GM21390 (cell line): ENCODE measurements around the gene WSB2.
A peak's percentile ranks its signal among the peaks of the same experiment; 100 is the strongest.
"Not testable (repeated sequence)": the region's sequence is repeated elsewhere in the genome, so short reads cannot be mapped to it uniquely, and the experiment has no call there.

Experiments used
- ATAC-seq: cut with Tn5 transposase; IDR thresholded peaks from one replicate; pipeline ENCODE4 v1.9.1; 2021; ENCODE audit not compliant: unreplicated experiment

The WSB2 gene

DNA sequence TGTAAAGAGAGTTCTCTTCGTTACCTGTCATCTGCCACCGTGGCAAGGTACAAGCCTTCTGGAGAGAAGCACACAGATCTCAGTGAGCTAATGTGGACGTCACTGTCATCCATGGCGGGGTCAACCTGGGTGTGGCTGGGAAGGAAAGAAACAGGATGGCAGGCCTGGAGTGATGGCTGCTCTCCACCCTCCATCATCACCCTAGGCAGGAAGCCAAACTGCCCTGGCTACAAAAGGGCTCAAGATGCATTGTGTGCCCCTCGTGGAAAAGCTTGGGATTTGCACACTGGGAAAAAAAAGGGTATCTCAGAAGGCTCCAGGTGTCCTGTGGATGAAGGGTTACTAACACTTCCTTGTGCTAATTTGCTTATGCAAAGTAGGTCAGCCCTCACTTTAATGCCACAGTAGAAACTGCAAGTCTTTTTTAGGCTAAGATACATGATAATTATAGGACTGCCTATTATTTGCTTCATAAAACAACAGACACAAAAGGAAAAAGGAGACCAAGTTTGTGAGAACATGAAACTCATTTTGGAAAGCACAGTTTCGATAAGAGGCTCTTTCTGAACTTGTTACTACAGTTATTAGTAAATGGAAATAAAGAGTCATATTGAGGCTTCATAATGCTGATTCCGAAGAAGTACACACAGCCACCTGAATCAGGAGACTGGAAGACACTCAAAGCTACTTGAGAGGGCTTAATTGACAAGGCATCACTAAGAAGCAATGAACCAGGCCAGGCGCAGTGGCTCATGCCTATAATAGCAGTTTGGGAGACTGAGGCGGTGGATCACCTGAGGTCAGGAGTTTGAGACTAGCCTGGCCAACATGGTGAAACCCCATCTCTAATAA, 25.6 kb downstream of the WSB2 start:
- ATAC-seq: peak; percentile 92

DNA sequence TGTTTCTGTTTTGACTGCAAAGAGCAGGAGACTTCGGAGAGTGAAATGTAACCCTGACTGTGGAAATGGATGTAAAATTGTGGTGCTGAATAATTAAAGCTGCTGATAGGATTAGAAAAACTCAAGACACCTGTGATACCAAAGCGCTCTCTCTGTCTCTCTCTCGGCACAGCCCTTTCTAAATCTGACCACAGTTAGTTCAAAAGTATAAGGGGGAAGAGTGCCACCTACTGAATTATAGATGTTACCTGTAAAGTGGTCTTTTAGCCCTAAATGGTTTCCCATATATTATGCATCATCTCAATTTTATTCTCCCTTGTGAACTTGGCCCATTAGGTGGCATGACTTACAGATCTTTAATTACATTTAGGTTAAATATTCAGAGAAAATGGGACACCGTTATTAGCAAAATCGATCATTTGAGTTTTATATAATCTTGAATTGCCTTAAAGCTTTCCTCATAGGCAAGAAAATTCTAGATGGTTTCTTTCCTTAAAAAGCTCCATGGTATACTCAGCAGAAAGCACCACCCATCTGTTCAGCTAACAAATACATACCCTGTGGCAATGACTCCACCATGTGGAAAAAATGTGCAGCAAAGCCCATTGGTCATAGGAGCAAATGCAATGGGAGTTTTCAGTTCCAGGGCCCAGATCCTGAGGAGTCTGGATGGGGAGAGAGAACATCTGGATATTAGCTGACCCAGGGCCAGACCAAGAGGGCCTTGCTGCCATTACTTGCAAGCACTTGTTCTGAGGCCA, 26.4 kb downstream of the WSB2 start:
- ATAC-seq: no peak

DNA sequence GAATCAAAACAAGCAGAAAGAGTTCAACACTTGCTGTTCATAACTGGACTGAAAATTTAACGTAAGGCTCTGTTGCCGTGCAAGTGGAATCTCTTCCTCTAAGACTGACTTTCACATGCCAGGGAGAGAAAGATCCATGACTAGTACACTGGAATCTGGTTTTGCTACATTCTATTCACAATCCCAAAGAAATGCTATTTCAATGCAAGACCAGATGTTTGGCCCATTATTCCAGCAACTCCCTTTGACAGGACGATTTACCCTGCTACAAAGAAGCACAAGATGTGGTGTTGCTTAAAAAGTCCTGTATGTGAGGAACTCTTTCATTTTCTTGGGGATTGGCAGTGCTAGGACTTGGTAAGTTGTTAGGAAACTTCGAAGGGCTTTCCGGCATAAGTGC, 27.1 kb downstream of the WSB2 start:
- no peak for ATAC-seq

- no peak for ATAC-seq
Observed at GRCh38 chr12:118033323-118033722, 27.7 kb downstream of the WSB2 start.

DNA sequence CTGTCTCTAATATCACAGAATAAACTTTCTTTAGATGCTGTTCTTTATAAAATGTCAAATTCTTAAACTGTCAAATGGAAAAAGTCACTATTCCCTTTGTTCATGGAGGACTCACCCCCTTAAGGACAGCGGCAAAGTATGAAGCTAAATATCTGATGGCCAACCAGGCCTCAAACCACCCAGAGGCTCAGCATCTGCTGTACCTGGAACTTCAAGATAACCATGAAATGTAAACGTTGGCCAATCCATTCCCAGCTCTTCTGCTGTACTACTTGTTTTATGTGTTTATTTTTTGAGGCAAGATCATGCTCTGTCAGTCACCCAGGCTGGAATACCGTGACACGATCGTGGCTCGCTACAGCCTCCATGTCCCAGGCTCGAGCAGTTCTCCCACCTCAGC, 28.8 kb downstream of the WSB2 start:
- no peak for ATAC-seq

DNA sequence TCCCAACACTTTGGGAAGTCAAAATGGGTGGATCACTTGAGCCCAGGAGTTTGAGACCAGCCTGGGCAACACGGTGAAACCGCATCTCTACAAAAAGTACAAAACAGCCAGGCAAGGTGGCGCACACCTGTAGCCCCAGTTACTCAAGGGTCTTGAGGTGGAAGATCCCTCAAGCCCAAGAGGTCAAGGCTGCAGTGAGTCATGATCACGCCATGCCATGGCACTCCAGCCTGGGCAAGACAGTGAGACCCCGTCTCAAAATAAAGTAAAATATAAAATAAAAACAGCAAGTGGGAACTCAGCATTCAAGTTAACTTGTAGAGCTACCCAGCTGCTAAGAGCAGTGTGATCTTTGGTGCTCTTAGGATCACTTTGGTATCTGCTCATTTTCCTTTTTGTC, 31.8 kb downstream of the WSB2 start:
- ATAC-seq: no peak

- no peak for ATAC-seq
Observed at GRCh38 chr12:118025168-118025567, 35.8 kb downstream of the WSB2 start.

- ATAC-seq: no peak
Observed at GRCh38 chr12:118023301-118023860, 37.6 kb downstream of the WSB2 start.

GRCh38 chr12:118022728-118023109, 38.3 kb downstream of the WSB2 start:
- no peak for ATAC-seq

DNA sequence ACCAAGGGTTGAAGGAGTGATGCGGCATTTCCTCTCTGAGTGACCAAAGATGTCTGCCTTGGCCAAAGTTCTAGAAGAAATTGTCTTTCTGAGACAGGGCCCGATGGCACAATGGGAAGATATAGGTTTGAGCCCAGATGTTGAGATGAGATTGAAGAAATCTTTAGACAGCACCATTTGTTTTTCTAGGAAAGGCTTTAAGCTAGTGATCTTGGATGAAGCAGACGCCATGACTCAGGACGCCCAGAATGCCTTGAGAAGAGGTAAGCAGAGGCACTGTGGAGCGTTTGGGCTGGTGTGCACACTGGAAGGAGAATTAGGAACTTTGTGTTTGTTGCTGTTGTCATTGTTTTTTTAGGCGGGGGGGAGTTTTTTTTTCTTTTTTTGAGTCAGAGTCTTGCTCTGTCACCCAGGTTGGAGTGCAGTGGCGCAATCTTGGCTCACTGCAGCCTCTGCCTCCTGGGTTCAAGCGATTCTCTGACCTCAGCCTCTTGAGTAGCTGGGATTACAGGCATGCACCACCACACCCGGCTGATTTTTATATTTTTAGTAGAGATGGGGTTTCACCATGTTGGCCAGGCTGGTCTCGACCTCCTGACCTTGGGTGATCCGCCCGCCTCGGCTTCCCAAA, 38.8 kb downstream of the WSB2 start:
- ATAC-seq: not testable (repeated sequence)

DNA sequence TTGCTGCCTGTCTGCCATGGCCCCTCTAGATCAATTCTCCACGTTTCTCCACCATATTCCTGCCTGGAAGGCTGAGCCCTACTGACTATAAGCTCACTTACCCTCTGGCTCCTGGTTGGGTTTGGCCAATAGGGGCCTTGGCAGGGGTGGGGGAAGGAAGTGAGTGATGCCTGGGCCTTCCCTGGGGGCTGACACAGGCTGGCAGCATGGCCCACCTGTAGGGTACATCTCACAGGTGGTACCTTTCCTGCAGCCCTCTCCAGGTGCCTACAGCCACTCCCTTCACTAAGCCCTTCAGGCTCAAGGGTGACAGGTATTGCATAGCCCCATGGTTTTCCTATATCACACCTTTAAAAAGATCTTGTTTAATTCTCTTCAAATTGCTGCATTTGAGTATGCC, 40.9 kb downstream of the WSB2 start:
- ATAC-seq: no peak

DNA sequence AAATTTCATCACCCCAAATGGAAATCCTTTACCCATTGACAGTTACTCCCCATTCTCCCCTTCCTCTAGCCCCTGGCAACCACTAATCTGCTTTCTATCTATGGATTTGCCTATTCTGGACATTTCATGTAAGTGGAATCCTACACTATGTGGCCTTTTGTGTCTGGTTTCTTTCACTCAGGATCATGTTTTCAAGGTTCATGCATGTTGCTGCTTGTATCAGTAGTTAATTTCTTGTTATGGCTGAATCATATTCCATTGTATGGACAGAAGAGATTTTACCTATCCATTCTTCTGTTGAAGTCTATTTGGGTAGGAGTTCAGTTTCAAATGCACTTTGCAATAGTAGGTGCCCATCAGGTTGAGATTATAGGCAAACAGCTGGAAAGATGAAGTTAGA, 43.1 kb downstream of the WSB2 start:
- ATAC-seq: no peak

DNA sequence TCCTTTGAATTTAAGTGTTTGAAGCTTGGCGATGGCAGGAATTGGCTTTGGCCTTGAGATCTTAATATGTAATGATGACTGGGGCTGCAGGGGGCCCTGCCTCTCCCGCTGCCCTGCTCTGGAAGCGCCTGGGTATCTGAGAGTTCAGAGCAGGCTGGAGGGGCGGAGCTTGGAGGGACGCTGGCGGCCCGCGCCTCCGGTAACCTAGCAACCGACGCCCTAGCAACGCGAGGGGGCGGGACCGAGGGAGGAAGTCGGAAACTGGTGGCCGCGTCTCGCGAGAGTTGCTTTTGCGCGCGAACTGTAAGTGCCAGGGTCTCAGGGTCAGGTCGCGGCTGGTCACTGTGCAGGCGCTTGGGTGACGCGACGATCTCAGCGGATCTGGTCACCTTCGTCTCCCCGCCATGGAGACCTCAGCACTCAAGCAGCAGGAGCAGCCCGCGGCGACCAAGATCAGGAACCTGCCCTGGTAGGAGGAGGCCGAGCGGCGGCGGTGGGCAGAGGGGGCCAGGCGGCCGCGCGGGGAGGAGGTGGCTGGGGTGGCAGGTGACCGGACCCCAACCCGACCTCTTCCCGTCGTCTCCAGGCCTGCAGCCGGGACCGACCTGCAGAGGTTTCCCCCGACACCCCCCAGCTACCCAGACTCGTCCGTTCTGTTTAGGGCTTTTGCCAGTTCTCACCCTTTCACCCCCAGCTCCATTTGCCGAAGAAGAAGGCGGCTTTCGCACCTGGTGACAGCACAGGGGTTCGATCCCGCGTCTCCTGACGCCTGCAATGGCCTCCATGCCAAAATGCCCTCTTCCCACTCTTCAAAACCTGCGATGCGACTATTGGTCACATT, 44.3 kb downstream of the WSB2 start, which contains the start of gene RFC5:
Gene RFC5 (plus strand): TSS at position 280 of the 841 bp plus-strand sequence. CDS start 125 bp downstream, at position 405.
- ATAC-seq: peak; percentile 99

GRCh38 chr12:118015944-118016343, 45.0 kb downstream of the WSB2 start:
- ATAC-seq: no peak

DNA sequence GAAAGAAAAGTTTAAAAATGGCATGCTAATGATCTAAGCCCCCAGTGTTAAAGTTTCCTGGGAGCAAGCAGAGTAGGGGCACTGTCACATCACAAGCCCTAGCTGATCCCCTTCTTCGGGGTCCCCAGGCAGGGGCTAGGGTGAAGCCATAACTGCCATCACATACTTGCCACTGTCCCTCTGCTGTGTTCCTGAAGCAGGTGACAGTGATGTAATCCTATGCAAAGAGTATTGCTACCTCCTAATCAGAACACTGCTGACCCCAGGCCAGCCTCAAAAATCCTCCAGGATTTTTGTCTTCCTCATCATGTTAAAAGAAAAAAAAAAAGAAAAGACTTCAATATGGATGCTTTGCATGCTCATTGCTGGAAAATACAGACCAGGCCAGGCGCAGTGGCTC, 45.7 kb downstream of the WSB2 start:
- no peak for ATAC-seq

DNA sequence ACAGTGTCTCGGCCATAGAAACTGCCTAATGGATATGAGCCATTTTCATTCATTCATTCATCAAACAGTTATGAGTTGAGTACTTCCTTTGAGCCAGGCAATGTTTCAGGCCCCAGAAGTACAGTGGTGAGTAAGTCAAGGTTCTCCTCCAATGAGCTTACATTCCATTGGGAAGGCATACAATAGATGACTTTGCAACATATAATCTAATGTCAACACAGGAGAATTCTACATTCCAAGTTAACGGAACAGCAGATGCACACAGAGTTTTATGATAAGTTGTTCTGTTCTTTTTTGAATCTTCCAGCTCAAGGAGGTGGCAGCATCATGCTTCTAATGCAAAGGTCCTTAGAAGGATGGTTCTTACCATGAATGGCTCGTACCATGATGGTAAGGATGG, 47.7 kb downstream of the WSB2 start:
- no peak for ATAC-seq

- no peak for ATAC-seq
Observed at GRCh38 chr12:118011961-118012360, 49.0 kb downstream of the WSB2 start.

GRCh38 chr12:118011377-118011776, 49.6 kb downstream of the WSB2 start:
- ATAC-seq: no peak

GRCh38 chr12:118010903-118011302, 50.1 kb downstream of the WSB2 start:
- ATAC-seq: no peak

- ATAC-seq: not testable (repeated sequence)
Observed at GRCh38 chr12:117999806-118000205, 61.2 kb downstream of the WSB2 start.

GRCh38 chr12:117998719-117999118, 62.3 kb downstream of the WSB2 start:
- ATAC-seq: no peak
